Glutamatergic neuron (in vitro differentiated cells): ENCODE data around the gene KCTD21. TPM values are rescaled to one million over a fixed set of nuclear protein-coding genes. Genes with fewer than 3 reads are reported as not detected.

Experiments used
- DNase-seq: peaks from one replicate; pipeline ENCODE4 v3.0.0; 2022
- H3K27ac Mint-ChIP-seq: one replicate; pipeline ENCODE4 v1.8.0; 2020; ENCODE audit warnings: mild to moderate bottlenecking, mixed read lengths, inconsistent platforms; ENCODE audit not compliant: unreplicated experiment
- H3K27me3 Mint-ChIP-seq: one replicate; pipeline ENCODE4 v1.8.0; 2020; ENCODE audit warnings: mild to moderate bottlenecking, moderate library complexity, mixed read lengths, inconsistent platforms; ENCODE audit not compliant: unreplicated experiment
- H3K36me3 Mint-ChIP-seq: one replicate; pipeline ENCODE4 v1.8.0; 2020; ENCODE audit warnings: mild to moderate bottlenecking, mixed read lengths, inconsistent platforms; ENCODE audit not compliant: unreplicated experiment
- H3K4me1 Mint-ChIP-seq: one replicate; pipeline ENCODE4 v1.8.0; 2020; ENCODE audit warnings: mild to moderate bottlenecking, low read depth, mixed read lengths, inconsistent platforms; ENCODE audit not compliant: unreplicated experiment
- H3K4me3 Mint-ChIP-seq: one replicate; pipeline ENCODE4 v1.8.0; 2020; ENCODE audit warnings: mild to moderate bottlenecking, mixed read lengths, inconsistent platforms; ENCODE audit not compliant: unreplicated experiment
- H3K9me3 Mint-ChIP-seq: one replicate; pipeline ENCODE4 v1.8.0; 2020; ENCODE audit warnings: mild to moderate bottlenecking, moderate library complexity, mixed read lengths, inconsistent platforms; ENCODE audit not compliant: unreplicated experiment
- CTCF ChIP-seq: fragments of 200-600 bp; sonication (generic); IDR thresholded peaks from one replicate; pipeline ENCODE4 v1.5.0; 2021; ENCODE audit not compliant: partially characterized antibody, unreplicated experiment
- total RNA-seq: library from RNA; stranded (reverse); fragmentation: NEBNext Ultra II Directional; extraction: Animal tissue kit (Norgen Biotek cat#: 25700); gene quantifications from one replicate; pipeline ENCODE4 v1.2.1, GENCODE V29; 2021; ENCODE audit not compliant: unreplicated experiment

The KCTD21 gene
- total RNA-seq, 1 donor from 2014 or later: 9.7 TPM

GRCh38 chr11:78213526-78214330, 25.3 kb upstream of the KCTD21 start:
- H3K36me3 Mint-ChIP-seq: peaks cover 20% of the 10 kb centered on the region
- no peak overlapping the region for H3K4me3 Mint-ChIP-seq
- peaks cover 29% of the 10 kb centered on the region for H3K27me3 Mint-ChIP-seq
- TF ChIP-seq CTCF: no peak
- H3K4me1 Mint-ChIP-seq: no peaks in the 10 kb centered on the region
- H3K9me3 Mint-ChIP-seq: peaks cover 39% of the 10 kb centered on the region
- no peak for DNase-seq
- no peak overlapping the region for H3K27ac Mint-ChIP-seq

- Mint-ChIP-seq H3K4me3 (no peak overlapping the region), H3K36me3 (peaks cover 18% of the 10 kb centered on the region), H3K27me3 (peaks cover 29% of the 10 kb centered on the region), H3K9me3 (peaks cover 39% of the 10 kb centered on the region), H3K27ac (no peak overlapping the region), H3K4me1 (no peaks in the 10 kb centered on the region)
- no peak for TF ChIP-seq CTCF
- DNase-seq: no peak
Observed at GRCh38 chr11:78212586-78213371, 24.4 kb upstream of the KCTD21 start.

GRCh38 chr11:78211565-78211964, 23.1 kb upstream of the KCTD21 start:
- TF ChIP-seq CTCF: no peak
- Mint-ChIP-seq H3K4me3 (no peak overlapping the region), H3K27ac (no peak overlapping the region), H3K4me1 (no peaks in the 10 kb centered on the region), H3K36me3 (peaks cover 10% of the 10 kb centered on the region), H3K27me3 (peaks cover 23% of the 10 kb centered on the region), H3K9me3 (peaks cover 31% of the 10 kb centered on the region)
- no peak for DNase-seq

GRCh38 chr11:78210000-78210608, 21.7 kb upstream of the KCTD21 start:
- Mint-ChIP-seq H3K9me3 (peaks cover 24% of the 10 kb centered on the region), H3K4me1 (no peaks in the 10 kb centered on the region), H3K36me3 (peaks cover 10% of the 10 kb centered on the region), H3K27ac (no peak overlapping the region), H3K4me3 (no peak overlapping the region), H3K27me3 (peaks cover 18% of the 10 kb centered on the region)
- no peak for TF ChIP-seq CTCF
- no peak for DNase-seq
